HFFc6 (cell line): Measurements from ENCODE around the gene METTL8. TPM values are rescaled to one million over a fixed set of nuclear protein-coding genes. Genes with fewer than 3 reads are reported as not detected.
A peak's percentile ranks its signal among the peaks of the same experiment; 100 is the strongest.

Source experiments
- DNase-seq: peaks from one replicate; pipeline ENCODE4 v3.0.0-alpha.2; 2018
- H3K27ac Mint-ChIP-seq: 2 replicates; pipeline ENCODE4 v1.8.0; 2020; ENCODE audit warnings: mild to moderate bottlenecking, mixed read lengths
- H3K27me3 Mint-ChIP-seq: 2 replicates; pipeline ENCODE4 v1.8.0; 2021; ENCODE audit warnings: mild to moderate bottlenecking, moderate library complexity, mixed read lengths; ENCODE audit not compliant: insufficient read depth
- H3K36me3 Mint-ChIP-seq: 2 replicates; pipeline ENCODE4 v1.8.0; 2021; ENCODE audit warnings: low read depth, mixed read lengths
- H3K4me1 Mint-ChIP-seq: 2 replicates; pipeline ENCODE4 v1.8.0; 2020; ENCODE audit warnings: low read depth, mixed read lengths
- H3K4me3 Mint-ChIP-seq: 2 replicates; pipeline ENCODE4 v1.8.0; 2020; ENCODE audit warnings: mild to moderate bottlenecking, moderate library complexity, mixed read lengths
- H3K9me3 Mint-ChIP-seq: 2 replicates; pipeline ENCODE4 v1.8.0; 2020; ENCODE audit warnings: mild to moderate bottlenecking, mixed read lengths
- total RNA-seq, 6 experiments: library from RNA; stranded (reverse); fragmentation: NEBNext Ultra II Directional; extraction: Animal tissue kit (Norgen Biotek cat#: 25700); gene quantifications; 2 replicates in 1 of 6; 3 replicates in 5 of 6; pipeline ENCODE4 v1.2.3, GENCODE V29; 2021
- TF ChIP-seq, protein P1 (sequence below): fragments of 200-600 bp; sonication (generic); IDR thresholded peaks from 2 replicates; pipeline ENCODE4 v1.5.0; 2021; ENCODE audit warnings: antibody characterized with exemption, mild to moderate bottlenecking

Gene METTL8
- total RNA-seq, 6 experiments from 2014 or later, result 17.7 to 26.2 (median 22.3) TPM

DNA sequence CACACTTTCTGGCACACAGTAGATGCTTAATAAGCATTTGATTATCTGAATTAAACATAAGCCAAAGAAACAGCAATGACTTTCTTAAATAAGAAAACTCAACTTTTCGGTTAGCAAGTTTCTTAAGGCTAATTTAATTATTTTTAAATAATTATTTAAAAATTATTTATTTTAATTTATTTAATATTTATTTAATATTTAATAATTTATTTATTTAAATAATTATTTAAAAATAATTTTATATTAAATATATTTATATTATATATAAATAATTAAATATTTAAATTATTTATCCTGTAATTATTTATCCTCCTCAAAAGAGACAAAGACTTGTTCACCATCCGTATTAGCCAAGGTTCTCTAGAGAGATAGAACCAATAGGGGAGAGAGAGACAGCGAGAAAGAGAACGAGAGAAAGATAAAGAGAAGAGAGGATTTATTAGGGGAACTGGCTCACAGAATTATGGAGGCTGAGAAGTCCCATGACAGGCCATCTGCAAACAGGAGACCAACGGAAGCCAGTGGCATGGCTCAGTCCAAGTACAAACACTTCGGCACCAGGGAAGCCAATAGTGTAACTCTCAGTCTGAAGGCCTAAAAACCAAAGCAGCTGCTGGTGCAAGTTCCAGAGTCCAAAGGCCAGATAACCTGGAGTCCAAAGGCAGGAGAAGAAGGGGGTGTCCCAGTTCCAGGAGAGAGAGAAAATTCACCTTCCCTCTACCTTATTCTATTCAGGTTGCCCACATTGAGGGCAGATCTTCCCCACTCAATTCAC is 125.3 kb downstream of the METTL8 start:
- TF ChIP-seq, protein P1, sequence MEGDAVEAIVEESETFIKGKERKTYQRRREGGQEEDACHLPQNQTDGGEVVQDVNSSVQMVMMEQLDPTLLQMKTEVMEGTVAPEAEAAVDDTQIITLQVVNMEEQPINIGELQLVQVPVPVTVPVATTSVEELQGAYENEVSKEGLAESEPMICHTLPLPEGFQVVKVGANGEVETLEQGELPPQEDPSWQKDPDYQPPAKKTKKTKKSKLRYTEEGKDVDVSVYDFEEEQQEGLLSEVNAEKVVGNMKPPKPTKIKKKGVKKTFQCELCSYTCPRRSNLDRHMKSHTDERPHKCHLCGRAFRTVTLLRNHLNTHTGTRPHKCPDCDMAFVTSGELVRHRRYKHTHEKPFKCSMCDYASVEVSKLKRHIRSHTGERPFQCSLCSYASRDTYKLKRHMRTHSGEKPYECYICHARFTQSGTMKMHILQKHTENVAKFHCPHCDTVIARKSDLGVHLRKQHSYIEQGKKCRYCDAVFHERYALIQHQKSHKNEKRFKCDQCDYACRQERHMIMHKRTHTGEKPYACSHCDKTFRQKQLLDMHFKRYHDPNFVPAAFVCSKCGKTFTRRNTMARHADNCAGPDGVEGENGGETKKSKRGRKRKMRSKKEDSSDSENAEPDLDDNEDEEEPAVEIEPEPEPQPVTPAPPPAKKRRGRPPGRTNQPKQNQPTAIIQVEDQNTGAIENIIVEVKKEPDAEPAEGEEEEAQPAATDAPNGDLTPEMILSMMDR, result no peak
- Mint-ChIP-seq H3K27ac (no peak overlapping the region), H3K27me3 (peaks cover 2% of the 10 kb centered on the region), H3K4me3 (no peak overlapping the region), H3K4me1 (no peaks in the 10 kb centered on the region; the same call in 1 of the 2 replicates), H3K9me3 (peaks cover 13% of the 10 kb centered on the region), H3K36me3 (peaks cover 16% of the 10 kb centered on the region)
- no peak for DNase-seq

- TF ChIP-seq, protein P1, result no peak
- peaks cover 16% of the 10 kb centered on the region for H3K36me3 Mint-ChIP-seq
- H3K4me3 Mint-ChIP-seq, result no peak overlapping the region
- DNase-seq, result no peak
- H3K9me3 Mint-ChIP-seq, result peaks cover 13% of the 10 kb centered on the region
- H3K4me1 Mint-ChIP-seq, result no peaks in the 10 kb centered on the region; the same call in 1 of the 2 replicates
- no peak overlapping the region for H3K27ac Mint-ChIP-seq
- peaks cover 2% of the 10 kb centered on the region for H3K27me3 Mint-ChIP-seq
These were observed 126.2 kb downstream of the METTL8 start for GRCh38 chr2:171307560-171307959.

DNA sequence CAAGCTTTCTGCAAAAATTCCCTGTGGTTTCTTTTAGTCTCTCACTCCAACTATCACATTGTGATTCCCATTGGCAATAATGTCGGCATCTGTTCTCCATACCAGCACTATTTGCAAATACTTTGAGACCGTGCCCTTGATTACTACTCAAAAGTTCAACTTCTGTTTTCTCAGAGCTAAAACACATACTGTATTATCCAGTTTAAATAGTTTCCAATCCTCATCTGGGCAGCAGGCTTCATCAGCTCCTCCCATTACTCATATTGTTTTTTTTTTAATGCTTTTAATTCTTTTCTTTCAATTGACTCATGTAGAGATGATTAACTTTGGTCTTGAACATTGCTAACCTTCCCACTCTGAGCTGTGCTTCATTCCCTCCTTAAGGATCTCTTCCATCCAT is 135.8 kb downstream of the METTL8 start:
- TF ChIP-seq, protein P1, result no peak
- Mint-ChIP-seq H3K27ac (peak overlapping the region; percentile 5; the same call in 1 of the 2 replicates), H3K4me3 (peak overlapping the region; percentile 7; the same call in 1 of the 2 replicates), H3K9me3 (no peaks in the 10 kb centered on the region), H3K4me1 (peaks cover 19% of the 10 kb centered on the region), H3K27me3 (no peaks in the 10 kb centered on the region), H3K36me3 (no peaks in the 10 kb centered on the region)
- peak; percentile 29 for DNase-seq

DNA sequence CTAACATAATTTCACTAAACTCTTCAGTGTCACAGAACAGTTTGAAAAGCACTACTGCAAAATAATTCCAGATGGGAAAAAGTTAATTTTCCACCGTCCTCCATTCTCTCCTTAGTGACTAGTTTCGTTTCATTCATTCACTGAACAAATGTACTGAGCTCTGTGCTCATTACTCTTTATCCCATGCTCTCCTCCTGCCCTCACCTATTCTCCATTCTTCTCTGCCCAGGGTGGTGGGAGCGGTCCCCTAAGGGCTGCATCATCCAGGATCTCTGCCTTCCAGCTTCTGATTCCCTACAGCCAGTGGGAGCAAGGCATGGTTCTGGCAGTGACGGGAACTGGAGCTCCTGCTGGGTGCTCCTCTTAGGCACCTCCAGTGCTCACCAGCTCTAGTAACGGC is 139.2 kb downstream of the METTL8 start:
- Mint-ChIP-seq H3K9me3 (no peaks in the 10 kb centered on the region), H3K27me3 (no peaks in the 10 kb centered on the region; the same call in 1 of the 2 replicates), H3K27ac (no peak overlapping the region), H3K4me1 (peaks cover 27% of the 10 kb centered on the region), H3K36me3 (no peaks in the 10 kb centered on the region), H3K4me3 (no peak overlapping the region)
- TF ChIP-seq, protein P1, result no peak
- DNase-seq, result no peak

DNA sequence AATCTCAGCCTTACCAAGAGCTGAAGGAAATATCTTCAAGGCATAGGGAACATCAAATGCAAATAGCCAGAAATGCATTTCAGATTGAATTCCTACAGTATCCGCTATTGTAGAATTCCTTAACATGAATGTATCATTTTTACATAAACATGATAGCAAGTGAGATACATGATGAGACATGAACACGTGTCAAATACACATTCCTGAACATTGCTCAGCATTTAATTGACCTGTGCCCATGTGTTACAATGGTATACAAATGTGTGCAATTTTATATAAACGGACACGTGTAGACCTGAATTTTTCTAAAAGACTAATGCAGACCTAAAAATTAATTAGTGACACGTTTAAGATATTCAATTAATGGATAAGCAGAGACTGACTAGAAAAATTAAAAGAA is 140.1 kb downstream of the METTL8 start:
- TF ChIP-seq, protein P1, result no peak
- DNase-seq, result no peak
- Mint-ChIP-seq H3K4me1 (peaks cover 28% of the 10 kb centered on the region), H3K36me3 (no peaks in the 10 kb centered on the region), H3K9me3 (no peaks in the 10 kb centered on the region), H3K27me3 (no peaks in the 10 kb centered on the region; the same call in 1 of the 2 replicates), H3K27ac (no peak overlapping the region), H3K4me3 (no peak overlapping the region)
